HG02571 (cell line): ENCODE measurements around the gene KATNIP.
A peak's percentile ranks its signal among the peaks of the same experiment; 100 is the strongest.
"Not testable (repeated sequence)": the region's sequence is repeated elsewhere in the genome, so short reads cannot be mapped to it uniquely, and the experiment has no call there.

Experiments
- ATAC-seq: cut with Tn5 transposase; IDR thresholded peaks from one replicate; pipeline ENCODE4 v1.9.1; 2021; ENCODE audit warnings: mild to moderate bottlenecking, moderate library complexity; ENCODE audit not compliant: unreplicated experiment

Gene KATNIP

GRCh38 chr16:27531826-27532800, 17.8 kb upstream of the KATNIP start:
- no peak for ATAC-seq

GRCh38 chr16:27534256-27534655, 15.7 kb upstream of the KATNIP start:
- no peak for ATAC-seq

DNA sequence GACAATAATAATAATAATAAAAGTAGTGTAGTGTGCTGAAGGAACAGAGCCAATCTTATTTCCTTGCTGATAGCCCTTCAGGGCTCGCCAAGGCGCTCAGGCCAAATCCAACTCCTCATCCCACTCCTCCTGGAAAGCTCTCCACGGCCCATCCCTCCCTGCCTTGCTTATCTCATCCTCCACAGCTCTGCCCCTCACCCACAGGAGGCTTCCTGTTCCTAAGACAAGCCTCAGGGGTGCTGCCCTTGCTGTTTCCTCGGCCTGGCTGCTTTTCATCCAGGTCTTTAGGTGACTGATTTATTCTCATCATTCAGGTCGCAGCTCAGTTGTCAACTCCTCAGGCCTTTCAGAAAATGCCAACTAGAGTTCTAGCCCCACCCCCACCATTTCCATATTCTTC, 11.4 kb upstream of the KATNIP start:
- ATAC-seq = no peak

DNA sequence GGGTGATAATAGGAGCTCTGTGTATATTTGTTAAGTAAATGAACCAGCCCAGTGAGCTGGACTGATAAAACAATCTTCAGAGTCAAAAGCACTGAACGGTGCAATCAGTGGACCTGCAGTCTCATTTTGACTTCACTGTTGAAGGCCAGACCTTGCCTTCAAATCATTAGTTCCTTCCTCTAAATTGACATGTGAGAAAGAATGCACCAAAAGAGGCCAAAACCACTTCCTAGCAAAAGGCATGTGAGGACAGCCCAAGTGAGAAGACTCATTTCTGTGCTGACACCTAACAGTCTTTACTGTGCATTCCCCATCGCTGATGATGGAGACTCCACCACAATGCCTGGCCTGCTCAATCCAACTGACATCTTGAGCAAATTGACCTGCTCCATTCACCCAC, 10.8 kb upstream of the KATNIP start:
- no peak for ATAC-seq

GRCh38 chr16:27539636-27540035, 10.3 kb upstream of the KATNIP start:
- no peak for ATAC-seq

DNA sequence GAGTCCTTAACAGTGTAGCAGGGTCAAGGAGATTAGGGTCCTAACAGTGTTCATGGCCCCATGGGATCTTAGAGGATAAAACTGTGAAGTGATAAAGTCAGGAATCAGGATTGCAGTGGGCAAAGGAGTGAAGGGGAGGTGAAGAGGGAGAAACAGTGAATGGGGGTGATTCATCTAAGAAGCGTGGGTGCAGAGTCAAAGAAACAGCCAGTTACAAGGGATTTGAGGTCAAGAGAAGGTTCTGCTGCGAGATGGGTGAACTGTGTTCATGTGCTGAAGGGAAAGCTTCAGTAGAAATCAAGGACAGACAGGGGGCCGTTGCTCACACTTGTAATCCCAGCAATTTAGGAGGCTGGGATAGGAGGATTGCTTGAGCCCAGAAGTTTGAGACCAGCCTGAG, 6.1 kb upstream of the KATNIP start:
- no peak for ATAC-seq

- no peak for ATAC-seq
Observed at GRCh38 chr16:27544671-27545070, 5.3 kb upstream of the KATNIP start.

DNA sequence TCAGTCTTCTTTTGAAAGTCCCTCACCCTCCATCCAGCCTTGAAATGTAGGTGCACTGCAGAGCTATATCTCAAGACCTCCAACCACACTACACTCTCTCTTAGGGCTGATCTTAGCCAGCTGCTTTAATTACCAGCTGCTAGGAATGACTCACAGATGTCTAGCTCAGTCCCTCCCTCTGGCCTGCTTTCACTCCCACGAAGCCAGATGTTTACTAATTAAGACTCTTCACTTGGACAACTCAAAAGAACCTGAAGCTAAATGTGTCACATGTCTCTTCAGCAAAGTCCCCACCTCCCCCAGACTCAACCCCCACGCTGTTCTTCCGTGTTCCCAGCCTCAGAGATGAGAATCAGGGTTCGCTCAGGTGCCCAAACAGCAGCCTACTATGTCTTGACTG, 2.8 kb upstream of the KATNIP start:
- ATAC-seq = no peak

DNA sequence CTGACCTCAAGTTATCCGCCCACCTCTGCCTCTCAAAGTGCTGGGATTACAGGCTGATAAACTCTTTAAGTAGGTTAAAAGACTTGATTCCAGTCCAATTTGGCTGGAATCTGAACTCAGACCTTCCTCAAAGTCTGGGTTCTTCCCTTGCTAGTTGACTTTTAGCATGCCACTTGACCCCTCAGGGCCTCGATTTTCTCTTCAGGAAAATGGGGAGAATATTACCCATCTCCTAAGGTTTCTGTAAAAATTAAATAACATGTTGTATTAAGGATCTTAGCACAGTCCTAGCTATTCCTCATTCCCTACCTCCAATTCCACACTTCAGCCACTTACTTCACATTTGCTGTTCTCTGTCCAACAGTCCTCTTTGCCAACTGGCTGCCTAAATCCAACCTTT, 2.1 kb upstream of the KATNIP start:
- no peak for ATAC-seq

GRCh38 chr16:27549464-27549745, 539 bp upstream of the KATNIP start:
- peak; percentile 26 for ATAC-seq

GRCh38 chr16:27550582-27550920, 607 bp downstream of the KATNIP start:
- no peak for ATAC-seq

DNA sequence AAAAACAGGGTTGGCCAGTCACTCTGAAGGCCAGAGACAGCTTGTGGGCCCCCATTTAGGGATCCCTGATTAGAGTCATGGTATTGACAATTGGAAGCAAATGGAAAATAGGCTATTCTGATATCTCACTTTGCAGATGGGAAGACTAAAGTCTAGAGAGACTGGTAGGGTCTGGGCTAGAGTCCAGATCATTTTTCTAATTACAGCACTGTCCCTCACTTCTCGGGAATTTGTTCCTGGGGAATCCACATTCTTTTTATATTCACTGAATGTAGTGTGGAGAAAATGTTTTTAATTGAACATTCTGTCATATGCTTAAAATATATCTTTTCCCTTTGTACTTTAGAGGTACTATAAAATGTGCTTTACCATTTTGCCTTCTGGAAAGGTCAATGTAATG, 1.1 kb downstream of the KATNIP start:
- no peak for ATAC-seq

- no peak for ATAC-seq
Observed at GRCh38 chr16:27556471-27556870, 6.5 kb downstream of the KATNIP start.

GRCh38 chr16:27558434-27558833, 8.5 kb downstream of the KATNIP start:
- no peak for ATAC-seq

DNA sequence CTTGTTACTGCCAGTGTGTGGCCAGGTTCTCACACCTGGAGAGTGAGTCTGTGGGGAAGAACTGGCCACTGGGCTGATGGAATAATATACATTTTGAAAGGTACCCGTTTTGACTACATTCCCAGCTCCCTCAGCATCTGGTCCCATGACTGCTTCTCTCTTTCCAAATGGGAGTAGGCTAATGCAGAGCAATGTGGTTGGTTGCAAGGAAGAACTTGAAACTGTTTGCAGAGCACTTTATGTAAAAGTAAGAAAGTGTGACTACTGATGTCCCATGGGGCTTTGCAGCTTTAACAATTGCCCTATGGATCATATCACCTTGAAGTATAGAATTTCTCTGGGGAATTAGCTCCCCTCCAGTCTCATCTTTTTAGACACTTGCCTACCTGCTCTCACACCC, 9.0 kb downstream of the KATNIP start:
- no peak for ATAC-seq

GRCh38 chr16:27561216-27561615, 11.3 kb downstream of the KATNIP start:
- ATAC-seq = no peak

GRCh38 chr16:27564224-27564623, 14.3 kb downstream of the KATNIP start:
- ATAC-seq = no peak

DNA sequence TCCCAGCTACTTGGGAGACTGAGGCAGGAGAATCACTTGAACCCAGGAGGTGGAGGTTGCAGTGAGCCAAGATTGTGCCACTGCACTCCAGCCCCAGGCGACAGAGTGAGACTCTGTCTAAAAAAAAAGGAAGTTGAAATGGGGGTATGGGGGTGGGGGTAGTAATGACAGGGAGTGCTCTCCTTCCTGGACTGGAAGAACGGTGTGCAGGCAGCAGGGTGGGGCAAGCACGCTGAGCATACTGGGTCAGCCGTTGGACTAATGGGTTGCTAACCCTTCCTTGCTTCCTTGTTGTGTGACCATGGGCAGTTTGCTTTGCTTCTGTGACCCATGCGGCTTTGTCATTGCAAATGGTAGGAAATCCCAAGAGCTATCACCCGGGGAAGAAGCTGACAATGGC, 16.5 kb downstream of the KATNIP start:
- ATAC-seq = no peak

- no peak for ATAC-seq
Observed at GRCh38 chr16:27568077-27568476, 18.1 kb downstream of the KATNIP start.

DNA sequence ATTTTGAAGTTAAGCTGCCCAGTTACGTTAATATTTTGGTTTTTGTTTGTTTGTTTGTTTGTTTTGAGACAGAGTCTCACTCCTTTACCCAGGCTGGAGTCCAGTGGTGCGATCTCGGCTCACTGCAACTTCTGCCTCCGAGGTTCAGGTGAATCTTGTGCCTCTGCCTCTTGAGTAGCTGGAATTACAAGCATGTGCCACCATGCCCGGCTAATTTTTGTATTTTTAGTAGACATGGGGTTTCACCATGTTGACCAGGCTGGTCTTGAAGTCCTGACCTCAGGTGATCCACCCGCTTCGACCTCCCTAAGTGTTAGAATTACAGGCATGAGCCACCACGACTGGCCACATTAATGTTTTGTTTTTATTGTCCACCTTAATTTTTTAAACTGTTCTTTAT, 21.0 kb downstream of the KATNIP start:
- ATAC-seq = not testable (repeated sequence)

- ATAC-seq = no peak
Observed at GRCh38 chr16:27571433-27572326, 21.7 kb downstream of the KATNIP start.

DNA sequence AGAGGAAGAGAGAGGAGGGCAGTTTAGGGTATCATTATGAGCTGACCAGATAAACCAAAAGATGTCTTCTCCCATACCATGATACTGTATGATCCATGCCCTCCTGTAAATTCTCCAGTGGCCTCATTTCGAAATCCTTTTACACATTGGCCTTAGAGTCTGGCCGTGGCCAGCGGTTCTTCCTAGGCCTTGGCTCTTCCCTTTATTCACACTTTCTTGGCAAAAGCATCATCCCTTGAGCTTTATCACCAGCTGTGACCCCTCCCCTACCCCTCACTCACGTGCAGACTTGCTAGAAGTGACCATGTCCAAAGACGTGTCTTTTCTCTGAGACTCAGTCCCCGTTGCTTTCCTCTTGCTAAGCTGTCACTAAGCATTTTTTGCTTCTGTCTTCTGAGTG, 22.8 kb downstream of the KATNIP start:
- no peak for ATAC-seq
